ENCODE measurements around the gene ACTG1. TPM values are rescaled to one million over a fixed set of nuclear protein-coding genes. Genes with fewer than 3 reads are reported as not detected.

The ACTG1 gene
- total RNA-seq, 4 donors from 2014 or later = 322 to 934 (median 415) TPM

DNA sequence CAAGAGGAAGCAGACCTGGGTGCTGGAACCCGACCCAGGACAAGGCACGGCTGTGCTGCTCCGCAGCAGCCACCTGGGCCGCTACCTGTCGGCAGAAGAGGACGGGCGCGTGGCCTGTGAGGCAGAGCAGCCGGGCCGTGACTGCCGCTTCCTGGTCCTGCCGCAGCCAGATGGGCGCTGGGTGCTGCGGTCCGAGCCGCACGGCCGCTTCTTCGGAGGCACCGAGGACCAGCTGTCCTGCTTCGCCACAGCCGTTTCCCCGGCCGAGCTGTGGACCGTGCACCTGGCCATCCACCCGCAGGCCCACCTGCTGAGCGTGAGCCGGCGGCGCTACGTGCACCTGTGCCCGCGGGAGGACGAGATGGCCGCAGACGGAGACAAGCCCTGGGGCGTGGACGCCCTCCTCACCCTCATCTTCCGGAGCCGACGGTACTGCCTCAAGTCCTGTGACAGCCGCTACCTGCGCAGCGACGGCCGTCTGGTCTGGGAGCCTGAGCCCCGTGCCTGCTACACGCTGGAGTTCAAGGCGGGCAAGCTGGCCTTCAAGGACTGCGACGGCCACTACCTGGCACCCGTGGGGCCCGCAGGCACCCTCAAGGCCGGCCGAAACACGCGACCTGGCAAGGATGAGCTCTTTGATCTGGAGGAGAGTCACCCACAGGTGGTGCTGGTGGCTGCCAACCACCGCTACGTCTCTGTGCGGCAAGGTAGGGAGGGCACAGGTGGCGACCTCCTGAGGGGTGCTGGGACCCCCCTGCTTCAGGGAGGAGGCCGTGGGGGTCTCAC lies 16.2 kb upstream of the ACTG1 start:
- DNase-seq (no peak), ATAC-seq (no peak)
- no peaks in the 10 kb centered on the region for H3K9me3 ChIP-seq
- intact Hi-C loops (cut with DNase I; ENCODE audit: low total_unique reads) = no loop called here
- H3K4me3 ChIP-seq = no peak overlapping the region
- peaks cover 12 to 17% of the 10 kb centered on the region in 2 donors for H3K4me1 ChIP-seq
- H3K36me3 ChIP-seq = no peaks in the 10 kb centered on the region
- TF ChIP-seq, protein P1, sequence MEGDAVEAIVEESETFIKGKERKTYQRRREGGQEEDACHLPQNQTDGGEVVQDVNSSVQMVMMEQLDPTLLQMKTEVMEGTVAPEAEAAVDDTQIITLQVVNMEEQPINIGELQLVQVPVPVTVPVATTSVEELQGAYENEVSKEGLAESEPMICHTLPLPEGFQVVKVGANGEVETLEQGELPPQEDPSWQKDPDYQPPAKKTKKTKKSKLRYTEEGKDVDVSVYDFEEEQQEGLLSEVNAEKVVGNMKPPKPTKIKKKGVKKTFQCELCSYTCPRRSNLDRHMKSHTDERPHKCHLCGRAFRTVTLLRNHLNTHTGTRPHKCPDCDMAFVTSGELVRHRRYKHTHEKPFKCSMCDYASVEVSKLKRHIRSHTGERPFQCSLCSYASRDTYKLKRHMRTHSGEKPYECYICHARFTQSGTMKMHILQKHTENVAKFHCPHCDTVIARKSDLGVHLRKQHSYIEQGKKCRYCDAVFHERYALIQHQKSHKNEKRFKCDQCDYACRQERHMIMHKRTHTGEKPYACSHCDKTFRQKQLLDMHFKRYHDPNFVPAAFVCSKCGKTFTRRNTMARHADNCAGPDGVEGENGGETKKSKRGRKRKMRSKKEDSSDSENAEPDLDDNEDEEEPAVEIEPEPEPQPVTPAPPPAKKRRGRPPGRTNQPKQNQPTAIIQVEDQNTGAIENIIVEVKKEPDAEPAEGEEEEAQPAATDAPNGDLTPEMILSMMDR (IDR thresholded peaks at IDR 0.05 in 4 of 5, conservative IDR thresholded peaks at IDR 0.05 in 1 of 5) = no peak
- no peak for TF ChIP-seq POLR2A (IDR thresholded peaks at IDR 0.05)
- H3K27ac ChIP-seq = no peak overlapping the region
- in situ Hi-C loops (cut with MboI; ENCODE audit: low sequenced_read_pairs in 4 of 4) = no loop called here
- peaks cover 33 to 47% (median 47%) of the 10 kb centered on the region in 3 donors for H3K27me3 ChIP-seq

DNA sequence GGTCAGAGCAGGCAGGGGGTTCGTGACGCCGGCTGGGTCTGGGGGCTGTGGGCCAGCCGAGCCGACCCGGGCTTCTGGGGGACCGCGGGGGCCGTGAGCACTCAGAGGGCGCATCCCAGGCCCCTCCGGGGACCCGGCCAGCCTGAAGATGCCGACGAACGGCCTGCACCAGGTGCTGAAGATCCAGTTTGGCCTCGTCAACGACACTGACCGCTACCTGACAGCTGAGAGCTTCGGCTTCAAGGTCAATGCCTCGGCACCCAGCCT lies 15.7 kb upstream of the ACTG1 start:
- Histone ChIP-seq H3K4me1 (peaks cover 12 to 17% of the 10 kb centered on the region in 2 donors), H3K27me3 (peaks cover 39 to 51% (median 50%) of the 10 kb centered on the region in 3 donors), H3K36me3 (no peaks in the 10 kb centered on the region), H3K9me3 (no peaks in the 10 kb centered on the region), H3K27ac (no peak overlapping the region), H3K4me3 (no peak overlapping the region)
- in situ Hi-C loops (cut with MboI; ENCODE audit: low sequenced_read_pairs in 4 of 4) = no loop called here
- no peak for ATAC-seq
- intact Hi-C loops (cut with DNase I; ENCODE audit: low total_unique reads) = no loop called here
- TF ChIP-seq, protein P1 (IDR thresholded peaks at IDR 0.05 in 4 of 5, conservative IDR thresholded peaks at IDR 0.05 in 1 of 5) = no peak
- TF ChIP-seq POLR2A (IDR thresholded peaks at IDR 0.05) = no peak
- no peak for DNase-seq

DNA sequence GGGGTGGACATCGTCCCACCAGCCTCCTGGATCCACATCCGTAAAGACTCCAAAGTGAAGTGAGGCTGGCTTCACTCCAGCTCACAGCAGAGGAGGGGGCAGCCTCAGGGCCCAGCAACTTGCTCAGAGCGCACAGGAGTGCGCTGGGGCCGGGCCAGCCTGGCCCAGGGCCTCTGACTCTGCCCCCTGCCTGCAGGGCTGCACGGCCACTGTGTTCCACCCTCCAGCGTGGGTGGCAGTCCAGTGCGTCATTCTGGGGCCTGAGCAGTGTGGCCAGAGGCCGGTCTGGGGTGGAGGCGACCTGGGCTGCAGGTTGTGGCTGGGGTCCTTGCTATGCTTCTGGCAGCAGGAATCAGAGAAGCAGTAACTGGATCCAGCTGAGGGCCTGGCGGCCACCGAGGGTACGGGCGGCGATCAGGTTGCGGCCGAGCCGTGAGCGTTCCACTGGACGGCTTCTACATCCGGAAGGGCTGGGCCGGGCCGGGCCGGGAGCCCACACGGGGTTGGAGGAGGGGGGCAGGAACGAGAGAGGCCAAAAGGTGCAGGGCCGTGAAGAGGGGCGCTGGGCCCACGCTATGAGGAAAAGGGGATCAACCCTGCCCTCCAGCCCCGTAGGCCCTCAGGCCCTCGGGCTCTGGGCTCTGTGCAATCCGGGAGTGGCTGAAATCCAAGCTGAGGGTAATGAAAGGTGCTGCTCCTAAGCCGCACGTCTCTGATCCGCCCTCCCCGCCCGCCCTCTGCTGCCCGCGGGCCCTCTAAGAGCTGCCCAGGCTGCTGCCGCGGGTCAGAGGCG lies 15.2 kb upstream of the ACTG1 start, which contains the start of gene FSCN2:
Gene FSCN2, plus strand, starts transcription at position 787 of the 793 bp plus-strand sequence. CDS start 155 bp downstream, outside the sequence.
- Histone ChIP-seq H3K4me1 (peaks cover 12 to 17% of the 10 kb centered on the region in 2 donors), H3K36me3 (no peaks in the 10 kb centered on the region), H3K27me3 (peaks cover 42 to 55% (median 53%) of the 10 kb centered on the region in 3 donors), H3K9me3 (no peaks in the 10 kb centered on the region), H3K27ac (no peak within 1 kb of the TSS), H3K4me3 (no peak within 1 kb of the TSS)
- no peak for TF ChIP-seq POLR2A (IDR thresholded peaks at IDR 0.05)
- TF ChIP-seq, protein P1 (IDR thresholded peaks at IDR 0.05 in 4 of 5, conservative IDR thresholded peaks at IDR 0.05 in 1 of 5) = peak in 3 of 5 experiments; percentile 12 to 38 (median 37)
- in situ Hi-C loops (cut with MboI; ENCODE audit: low sequenced_read_pairs in 4 of 4) = no loop called here
- DNase-seq (no peak), ATAC-seq (peak; percentile 40 to 56)
- intact Hi-C loops (cut with DNase I; ENCODE audit: low total_unique reads) = no loop called here

DNA sequence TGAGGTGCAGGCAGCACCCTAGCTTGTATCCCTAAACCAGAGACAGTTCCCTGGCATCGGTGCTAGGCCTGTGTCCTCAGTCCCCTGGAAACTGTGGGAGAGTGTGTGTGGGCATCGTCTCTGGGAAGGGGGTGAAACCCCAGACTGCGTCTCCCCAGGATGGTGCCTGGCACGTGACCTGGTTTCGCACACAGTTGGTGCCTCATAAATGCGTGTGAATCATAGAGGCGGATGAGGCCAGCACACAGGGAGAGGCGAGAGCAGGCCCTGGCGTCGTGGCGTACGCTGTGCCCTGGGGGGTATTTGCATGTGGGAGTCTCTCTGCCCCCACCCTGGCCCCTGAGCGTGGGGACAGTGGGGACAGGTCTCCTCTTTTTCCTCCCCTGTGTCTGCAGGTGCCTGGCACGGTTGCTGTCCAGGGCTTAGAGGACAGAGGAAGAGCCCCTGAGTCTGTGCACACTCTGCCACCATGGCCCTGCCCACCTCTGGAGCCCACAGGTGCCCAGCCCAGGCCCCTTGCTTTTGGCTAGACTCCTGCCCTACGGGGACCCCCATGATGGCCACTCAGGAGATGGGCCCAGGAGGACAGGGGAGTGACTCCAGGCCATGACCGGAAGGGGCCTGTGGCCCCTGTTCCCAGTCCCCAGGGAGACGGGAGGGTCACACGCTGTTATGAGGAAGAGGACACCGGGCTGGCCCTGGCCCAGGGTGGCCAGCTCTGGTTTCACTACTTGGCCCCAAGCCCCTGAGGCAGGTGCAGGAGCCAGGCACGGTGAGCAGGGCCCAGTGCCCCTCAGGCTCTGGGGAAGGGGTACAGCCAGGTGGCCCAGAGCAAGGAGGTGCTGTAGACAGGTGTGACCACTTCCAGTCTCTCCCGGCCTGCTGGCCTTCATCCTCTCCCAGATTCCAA lies 14.3 kb upstream of the ACTG1 start:
- Histone ChIP-seq H3K27me3 (peaks cover 42 to 58% (median 53%) of the 10 kb centered on the region in 3 donors), H3K9me3 (no peaks in the 10 kb centered on the region), H3K27ac (no peak overlapping the region), H3K4me1 (peaks cover 12 to 17% of the 10 kb centered on the region in 2 donors), H3K36me3 (no peaks in the 10 kb centered on the region), H3K4me3 (no peak overlapping the region)
- in situ Hi-C loops (cut with MboI; ENCODE audit: low sequenced_read_pairs in 4 of 4) (no loop called here), intact Hi-C loops (cut with DNase I; ENCODE audit: low total_unique reads) (no loop called here)
- ATAC-seq = peak; percentile 55 to 80
- no peak for TF ChIP-seq POLR2A (IDR thresholded peaks at IDR 0.05)
- TF ChIP-seq, protein P1 (IDR thresholded peaks at IDR 0.05 in 4 of 5, conservative IDR thresholded peaks at IDR 0.05 in 1 of 5) = no peak
- DNase-seq = peak; percentile 44 to 47
